HepG2 (cell line): Measurements from ENCODE around the gene INAFM1. TPM values are rescaled to one million over a fixed set of nuclear protein-coding genes. Genes with fewer than 3 reads are reported as not detected.

Experiments
- ATAC-seq: fragments of 200-7000 bp; cut with Tn5 transposase; 3 replicates; pipeline ENCODE4 v1.9.1; 2020; ENCODE audit warnings: mild to moderate bottlenecking, moderate library complexity
- BruUV-seq: library from RNA; stranded (reverse); fragments of 400-500 nt; replicated peaks from 2 replicates; lab custom pipeline; 2021; lab: Mats Ljungman, UMichigan
- CTCF ChIA-PET: fragments of 300-600 bp; formaldehyde crosslinking; extraction: SDS; loops from one replicate; lab custom pipeline; 2021; ENCODE audit warnings: low total read pairs, inconsistent platforms, low intra/inter-chr PET ratio; lab: Yijun Ruan, JAX
- POLR2A ChIA-PET: fragments of 350-600 bp; sonication (Branson Sonifier 250); formaldehyde crosslinking; loops from one replicate; lab custom pipeline; 2020; ENCODE audit warnings: antibody characterized with exemption, inconsistent platforms; lab: Yijun Ruan, JAX
- DNase-seq: peaks from one replicate; pipeline ENCODE4 v3.0.0-alpha.2; 2015; ENCODE audit warnings: low spot score
- FAIRE-seq: peaks from 3 replicates; lab custom pipeline; 2011; peaks lifted over from hg19 to GRCh38; lab: Jason Lieb, UNC
- H2AFZ ChIP-seq: one replicate; pipeline ENCODE4 v1.6.1; 2011; ENCODE audit warnings: low read length, inconsistent platforms
- H3K27ac ChIP-seq: fragments of 300-600 bp; 3 replicates; pipeline ENCODE4 v1.8.0; 2011; ENCODE audit warnings: mixed run types, mild to moderate bottlenecking, mixed read lengths, low read length, inconsistent platforms; ENCODE audit not compliant: insufficient read depth; ENCODE audit errors: extremely low read length
- H3K27me3 ChIP-seq, 2 experiments: fragments of 200-600 bp in 1 of 2; 2 replicates in 1 of 2; 3 replicates in 1 of 2; pipeline versions ENCODE4 v1.6.0 to v1.8.0; 2011; ENCODE audit warnings: low read length in 2 of 2, mild to moderate bottlenecking in 2 of 2, moderate library complexity in 2 of 2, inconsistent platforms in 1 of 2; ENCODE audit not compliant: insufficient read depth in 2 of 2, control insufficient read depth in 1 of 2
- H3K36me3 ChIP-seq, 2 experiments: fragments of 200-600 bp in 1 of 2; replicated peaks in 1 of 2; 2 replicates in 1 of 2; 3 replicates in 1 of 2; pipeline versions ENCODE4 v1.5.1 to v1.8.0; 2011; ENCODE audit warnings: low read length in 2 of 2, inconsistent platforms in 1 of 2; ENCODE audit not compliant: insufficient read depth in 2 of 2, control insufficient read depth in 1 of 2
- H3K4me1 ChIP-seq: 2 replicates; pipeline ENCODE4 v1.5.1; 2012; ENCODE audit warnings: low read length, inconsistent platforms; ENCODE audit not compliant: insufficient read depth
- H3K4me2 ChIP-seq: 2 replicates; pipeline ENCODE4 v1.6.0; 2011; ENCODE audit warnings: low read depth, low read length, inconsistent platforms
- H3K4me3 ChIP-seq, 3 experiments: fragments of 200-600 bp in 1 of 3; sonication (generic), shearing (Covaris generic) in 1 of 3; replicated peaks in 1 of 3; 2 replicates each; pipeline ENCODE4 v1.5.1; 2011 to 2016; ENCODE audit warnings: low read length in 3 of 3, inconsistent platforms in 2 of 3, low read depth in 2 of 3, mild to moderate bottlenecking in 2 of 3, control low read depth in 1 of 3, mixed read lengths in 1 of 3; ENCODE audit not compliant: insufficient read depth in 1 of 3
- H3K79me2 ChIP-seq: one replicate; pipeline ENCODE4 v1.6.1; 2011; ENCODE audit warnings: low read length, inconsistent platforms; ENCODE audit not compliant: insufficient read depth
- H3K9ac ChIP-seq: 2 replicates; pipeline ENCODE4 v1.6.0; 2011; ENCODE audit warnings: mild to moderate bottlenecking, low read depth, low read length, inconsistent platforms; ENCODE audit not compliant: insufficient read depth
- H3K9me3 ChIP-seq: 2 replicates; pipeline ENCODE4 v1.5.1; 2012; ENCODE audit warnings: mild to moderate bottlenecking, low read length
- H4K20me1 ChIP-seq: 2 replicates; pipeline ENCODE4 v1.6.0; 2011; ENCODE audit warnings: inconsistent platforms, mild to moderate bottlenecking, low read length, moderate library complexity; ENCODE audit not compliant: insufficient read depth
- EED ChIP-seq: sonication (generic); formaldehyde crosslinking; IDR thresholded peaks from 2 replicates; pipeline ENCODE4 v1.5.0; 2020; ENCODE audit warnings: mild to moderate bottlenecking, missing genetic modification reagents
- FOSL2 ChIP-seq: sonication (generic); formaldehyde crosslinking; IDR thresholded peaks from 2 replicates; pipeline ENCODE4 v1.4.0; 2020; ENCODE audit warnings: missing genetic modification reagents
- HMG20A ChIP-seq: IDR thresholded peaks from 2 replicates; pipeline ENCODE4 v1.6.1; 2016; ENCODE audit warnings: borderline replicate concordance
- HOXA3 ChIP-seq: sonication (generic); formaldehyde crosslinking; IDR thresholded peaks from 2 replicates; pipeline ENCODE4 v1.5.0; 2020; ENCODE audit warnings: missing genetic modification reagents
- KDM6A ChIP-seq: IDR thresholded peaks from 2 replicates; pipeline ENCODE4 v1.6.1; 2016; ENCODE audit warnings: low read depth
- MTA1 ChIP-seq: sonication (generic); formaldehyde crosslinking; IDR thresholded peaks from 2 replicates; pipeline ENCODE4 v1.4.0; 2020; ENCODE audit warnings: missing genetic modification reagents, mild to moderate bottlenecking, borderline replicate concordance
- PLRG1 ChIP-seq: fragments of 450-650 bp; conservative IDR thresholded peaks from 2 replicates; pipeline ENCODE4 v1.6.1; 2016
- RBFOX2 ChIP-seq: fragments of 200-400 bp; formaldehyde crosslinking; IDR thresholded peaks from 2 replicates; pipeline ENCODE4 v1.6.1; 2017; ENCODE audit warnings: low read depth, mild to moderate bottlenecking, low read length
- REXO4 ChIP-seq: sonication (generic); formaldehyde crosslinking; IDR thresholded peaks from 2 replicates; pipeline ENCODE4 v1.8.0; 2022; ENCODE audit warnings: missing genetic modification reagents, mild to moderate bottlenecking, borderline replicate concordance
- SATB2 ChIP-seq: sonication (generic); formaldehyde crosslinking; IDR thresholded peaks from 2 replicates; pipeline ENCODE4 v1.5.0; 2020; ENCODE audit warnings: missing genetic modification reagents
- SRSF1 ChIP-seq: fragments of 200-400 bp; formaldehyde crosslinking; optimal IDR thresholded peaks from 2 replicates; pipeline ENCODE3; 2017; ENCODE audit warnings: mild to moderate bottlenecking, low read depth, low read length, moderate library complexity
- TBP ChIP-seq: sonication (generic); formaldehyde crosslinking; IDR thresholded peaks from 2 replicates; pipeline ENCODE4 v1.5.0; 2020; ENCODE audit warnings: missing genetic modification reagents
- ZNF24 ChIP-seq: fragments of 450-650 bp; IDR thresholded peaks from 2 replicates; pipeline ENCODE4 v1.6.1; 2017; ENCODE audit warnings: antibody characterized with exemption, mild to moderate bottlenecking
- ZNF282 ChIP-seq: fragments of 450-650 bp; IDR thresholded peaks from 2 replicates; pipeline ENCODE4 v1.6.1; 2018; ENCODE audit not compliant: partially characterized antibody
- ZNF512B ChIP-seq: sonication (generic); formaldehyde crosslinking; IDR thresholded peaks from 2 replicates; pipeline ENCODE4 v1.5.1; 2020; ENCODE audit warnings: missing genetic modification reagents, mild to moderate bottlenecking, borderline replicate concordance
- ZNF543 ChIP-seq: sonication (generic); formaldehyde crosslinking; IDR thresholded peaks from 2 replicates; pipeline ENCODE4 v1.4.0; 2020; ENCODE audit warnings: mild to moderate bottlenecking, missing genetic modification reagents
- ZNF670 ChIP-seq: sonication (generic); formaldehyde crosslinking; IDR thresholded peaks from 2 replicates; pipeline ENCODE4 v1.8.0; 2022; ENCODE audit warnings: mild to moderate bottlenecking, missing genetic modification reagents, borderline replicate concordance
- ZNF841 ChIP-seq: sonication (generic); formaldehyde crosslinking; IDR thresholded peaks from 2 replicates; pipeline ENCODE4 v1.8.1; 2023; ENCODE audit warnings: missing genetic modification reagents, borderline replicate concordance
- WGBS: methylation state at CpG from one replicate; pipeline ENCODE4 v1.1.6; 2017; ENCODE audit warnings: low lambda C conversion rate; 5-methylcytosine and 5-hydroxymethylcytosine counted together
- in situ Hi-C: cut with HindIII; loops from 2 replicates; pipeline ENCODE4 v1.10.0; 2017; ENCODE audit warnings: low pct_unique_long_range_greater_than_20kb; ENCODE audit not compliant: extremely low pct_ligation_motif_present
- intact Hi-C: fragments of 100-400 bp; cut with micrococcal nuclease; formaldehyde crosslinking; loops from one replicate; pipeline ENCODE4 v1.10.0; 2022; ENCODE audit not compliant: unreplicated experiment
- polyA plus RNA-seq, 8 experiments: library from polyadenylated mRNA; depleted of rRNA in 3 of 8; stranded (reverse) in 7 of 8; unstranded in 1 of 8; fragments of >200 nt; fragmentation: Illumina TruSeq in 4 of 8; extraction: Trizol in 4 of 8; gene quantifications; 2 replicates each; pipeline versions ENCODE4 v1.2.1 to v1.2.3, GENCODE V29; 2011 to 2016; ENCODE audit warnings: low read depth in 4 of 8, missing spikeins in 1 of 8, mixed read lengths in 1 of 8; ENCODE audit not compliant: insufficient read depth in 1 of 8
- total RNA-seq, 5 experiments: library from RNA; depleted of rRNA; stranded (reverse); fragments of >200 nt; fragmentation: Illumina TruSeq; extraction: Trizol; gene quantifications; 2 replicates each; pipeline ENCODE4 v1.2.3, GENCODE V29; 2016; ENCODE audit warnings: low read depth in 1 of 5
- TF ChIP-seq, protein P1 (sequence below): sonication (generic); formaldehyde crosslinking; IDR thresholded peaks from 2 replicates; pipeline ENCODE4 v1.4.0; 2020; ENCODE audit warnings: missing genetic modification reagents, mild to moderate bottlenecking, borderline replicate concordance

The INAFM1 gene
- total and polyA plus RNA-seq, 2 of the 13 experiments (the other 11 are each of a cell fraction or from before 2014, with no cell fraction given), result 0.88 to 1.9 TPM

DNA sequence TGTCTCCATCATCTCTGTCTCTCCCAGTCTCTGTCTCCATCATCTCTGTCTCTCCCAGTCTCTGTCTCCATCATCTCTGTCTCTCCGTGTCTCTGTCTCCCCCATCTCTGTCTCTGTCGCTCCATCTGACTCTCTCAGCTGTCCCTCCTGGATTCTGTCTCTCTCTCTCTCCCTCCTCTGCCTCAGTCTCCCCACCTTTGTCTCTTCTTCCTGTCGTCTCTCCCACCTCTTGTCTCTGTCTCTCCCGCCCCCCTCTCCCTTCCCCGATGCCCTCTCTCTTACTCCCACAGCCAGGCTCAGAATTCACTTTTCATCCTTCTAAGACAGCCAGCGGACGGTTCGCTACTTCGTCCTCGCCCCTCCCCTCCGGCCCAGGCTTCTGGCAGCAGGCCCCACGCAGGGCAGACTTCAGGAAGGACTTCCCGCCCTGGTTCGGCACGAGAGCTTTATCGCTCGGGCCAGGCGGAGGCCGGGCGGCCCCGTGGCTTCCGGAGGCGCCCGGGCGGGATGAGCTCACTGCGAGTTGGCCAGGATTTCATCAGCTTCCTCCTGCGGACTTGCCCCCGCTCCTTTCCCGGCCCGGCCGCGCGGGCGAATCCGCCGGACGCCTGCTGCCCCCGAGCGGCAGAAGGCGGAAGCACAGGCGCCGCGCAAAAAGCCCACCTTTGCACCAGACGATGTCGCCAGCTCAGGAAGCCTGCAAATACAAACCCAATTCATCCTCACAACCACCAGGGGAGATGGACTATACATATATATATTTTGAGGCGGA, 30.7 kb upstream of the INAFM1 start:
- H3K36me3 ChIP-seq, result no peaks in the 10 kb centered on the region
- 15% methylated on average over 26 of the region's 46 CpGs for WGBS
- H3K27ac ChIP-seq, result peak overlapping the region; percentile 46
- in situ Hi-C loops (no loop called here), intact Hi-C loops (loop anchor here (1.0 to 5.0 kb wide), 2 partner anchors 34 to 97 kb away; no protein-coding TSS in a partner anchor)
- peak overlapping the region in 2 of 3 experiments; percentile 45 to 46; a peak in 4 of 6 replicates for H3K4me3 ChIP-seq
- no TSS peak for BruUV-seq
- H3K9me3 ChIP-seq, result no peaks in the 10 kb centered on the region
- ChIA-PET CTCF (interaction anchor here (0.8 to 2.7 kb wide), 4 partner anchors 13 to 95 kb away, joined by 3 to 33 read pairs (median 9); partner anchors contain the start of gene BBC3), POLR2A (interaction anchor here (0.6 to 3.5 kb wide), 27 partner anchors 9 to 196 kb away, joined by 3 to 93 read pairs (median 5); partner anchors contain the start of genes CCDC9, INAFM1, SAE1 and ZC3H4)
- peak; percentile 92 for ATAC-seq
- no peaks in the 10 kb centered on the region for H4K20me1 ChIP-seq
- peak; percentile 83 for FAIRE-seq
- peaks cover 54% of the 10 kb centered on the region for H3K4me1 ChIP-seq
- H3K79me2 ChIP-seq, result no peaks in the 10 kb centered on the region
- H3K9ac ChIP-seq, result peak overlapping the region; percentile 67
- peak; percentile 92 for DNase-seq
- H3K27me3 ChIP-seq, result no peaks in the 10 kb centered on the region
- peak overlapping the region; percentile 72 for H3K4me2 ChIP-seq
- H2AFZ ChIP-seq, result no peak overlapping the region
- TF ChIP-seq PLRG1 (no peak), REXO4 (CRISPR knock-in tag) (no peak), SATB2 (0 out of 2 replicates have a peak, but pooled peaks have one; percentile 43), ZNF543 (CRISPR knock-in tag) (peak; percentile 96), MTA1 (CRISPR knock-in tag) (peak; percentile 77; the same call in 1 of the 2 replicates), ZNF670 (peak; percentile 64; the same call in 1 of the 2 replicates), HOXA3 (CRISPR knock-in tag) (peak; percentile 75; the same call in 1 of the 2 replicates), TBP (CRISPR knock-in tag) (no peak), FOSL2 (CRISPR knock-in tag) (peak; percentile 85), ZNF282 (no peak), ZNF512B (CRISPR knock-in tag) (peak; percentile 31; the same call in 1 of the 2 replicates), ZNF841 (CRISPR knock-in tag) (no peak), EED (no peak), HMG20A (CRISPR knock-in tag) (no peak), ZNF24 (0 out of 2 replicates have a peak, but pooled peaks have one; percentile 39), SRSF1 (no peak), KDM6A (CRISPR knock-in tag) (no peak), RBFOX2 (peak; percentile 76)
- TF ChIP-seq, protein P1, sequence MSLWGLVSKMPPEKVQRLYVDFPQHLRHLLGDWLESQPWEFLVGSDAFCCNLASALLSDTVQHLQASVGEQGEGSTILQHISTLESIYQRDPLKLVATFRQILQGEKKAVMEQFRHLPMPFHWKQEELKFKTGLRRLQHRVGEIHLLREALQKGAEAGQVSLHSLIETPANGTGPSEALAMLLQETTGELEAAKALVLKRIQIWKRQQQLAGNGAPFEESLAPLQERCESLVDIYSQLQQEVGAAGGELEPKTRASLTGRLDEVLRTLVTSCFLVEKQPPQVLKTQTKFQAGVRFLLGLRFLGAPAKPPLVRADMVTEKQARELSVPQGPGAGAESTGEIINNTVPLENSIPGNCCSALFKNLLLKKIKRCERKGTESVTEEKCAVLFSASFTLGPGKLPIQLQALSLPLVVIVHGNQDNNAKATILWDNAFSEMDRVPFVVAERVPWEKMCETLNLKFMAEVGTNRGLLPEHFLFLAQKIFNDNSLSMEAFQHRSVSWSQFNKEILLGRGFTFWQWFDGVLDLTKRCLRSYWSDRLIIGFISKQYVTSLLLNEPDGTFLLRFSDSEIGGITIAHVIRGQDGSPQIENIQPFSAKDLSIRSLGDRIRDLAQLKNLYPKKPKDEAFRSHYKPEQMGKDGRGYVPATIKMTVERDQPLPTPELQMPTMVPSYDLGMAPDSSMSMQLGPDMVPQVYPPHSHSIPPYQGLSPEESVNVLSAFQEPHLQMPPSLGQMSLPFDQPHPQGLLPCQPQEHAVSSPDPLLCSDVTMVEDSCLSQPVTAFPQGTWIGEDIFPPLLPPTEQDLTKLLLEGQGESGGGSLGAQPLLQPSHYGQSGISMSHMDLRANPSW (CRISPR knock-in tag), result 0 out of 2 replicates have a peak, but pooled peaks have one; percentile 66
